K562 (cell line): ENCODE measurements around the gene SMARCD2. TPM values are rescaled to one million over a fixed set of nuclear protein-coding genes. Genes with fewer than 3 reads are reported as not detected.

ENCODE experiments used
- CEBPB ChIP-seq: fragments of 450-650 bp; IDR thresholded peaks from 2 replicates; pipeline ENCODE4 v1.6.1; 2016; ENCODE audit warnings: missing genetic modification characterization, missing compliant biosample characterization
- MAFG ChIP-seq: fragments of 450-650 bp; conservative IDR thresholded peaks from 2 replicates; pipeline ENCODE4 v1.6.1; 2016; ENCODE audit warnings: missing genetic modification characterization, missing compliant biosample characterization
- NFRKB ChIP-seq: fragments of 450-650 bp; IDR thresholded peaks from 2 replicates; pipeline ENCODE4 v1.6.1; 2016; ENCODE audit warnings: low read depth
- NR4A1 ChIP-seq, 2 experiments: fragments of 250-450 bp in 1 of 2; fragments of 450-650 bp in 1 of 2; sonication (Bioruptor Pico) in 1 of 2; IDR thresholded peaks; 2 replicates each; pipeline versions ENCODE4 v1.4.0 to v1.6.1; 2016 to 2020; ENCODE audit warnings: mild to moderate bottlenecking in 2 of 2, missing compliant biosample characterization in 1 of 2, missing genetic modification characterization in 1 of 2, moderate library complexity in 1 of 2
- TCF7L2 ChIP-seq: fragments of 150-350 bp; IDR thresholded peaks from 2 replicates; pipeline ENCODE4 v1.6.1; 2016; ENCODE audit warnings: low read depth, mild to moderate bottlenecking, low read length, moderate library complexity
- polyA plus RNA-seq, 8 experiments: library from polyadenylated mRNA; depleted of rRNA in 4 of 8; stranded (reverse) in 5 of 8; unstranded in 3 of 8; fragments of >200 nt; fragmentation: Nextera tagmentation in 2 of 8; fragmentation: Illumina TruSeq in 1 of 8; extraction: Ambion mirVana in 2 of 8; extraction: Trizol in 1 of 8; gene quantifications; 2 replicates each; pipeline versions ENCODE4 v1.2.1 to v1.2.3, GENCODE V29; 2011 to 2014; ENCODE audit warnings: inconsistent platforms in 1 of 8, missing spikeins in 1 of 8
- total RNA-seq, 7 experiments: library from RNA; depleted of rRNA in 6 of 7; stranded (reverse); fragments of >200 nt in 6 of 7; fragmentation: Illumina TruSeq in 2 of 7; extraction: Trizol in 2 of 7; gene quantifications; 2 replicates each; pipeline versions ENCODE4 v1.2.1 to v1.2.3, GENCODE V29; 2011 to 2021; ENCODE audit warnings: low replicate concordance in 1 of 7
- TF ChIP-seq, protein P1 (sequence below), 2 experiments: fragments of 200-800 bp in 1 of 2; sonication (Bioruptor generic) in 1 of 2; sonication (generic) in 1 of 2; formaldehyde crosslinking in 1 of 2; IDR thresholded peaks in 1 of 2; conservative IDR thresholded peaks in 1 of 2; 2 replicates each; pipeline versions ENCODE4 v1.5.0 to v1.6.1; 2016 to 2020; ENCODE audit warnings: missing compliant biosample characterization in 1 of 2, missing genetic modification characterization in 1 of 2, missing genetic modification reagents in 1 of 2
- TF ChIP-seq, protein P2 (sequence below): sonication (generic); formaldehyde crosslinking; IDR thresholded peaks from 2 replicates; pipeline ENCODE4 v1.8.0; 2023; ENCODE audit warnings: mild to moderate bottlenecking, missing genetic modification reagents
- TF ChIP-seq, protein P3 (sequence below), 2 experiments: fragments of 450-650 bp in 1 of 2; sonication (generic) in 1 of 2; formaldehyde crosslinking in 1 of 2; IDR thresholded peaks in 1 of 2; conservative IDR thresholded peaks in 1 of 2; 2 replicates each; pipeline versions ENCODE4 v1.6.1 to v1.8.1; 2016 to 2023; ENCODE audit warnings: mild to moderate bottlenecking in 2 of 2, moderate library complexity in 2 of 2, inconsistent platforms in 1 of 2, missing genetic modification reagents in 1 of 2
- TF ChIP-seq, protein P4 (sequence below), 2 experiments: fragments of 450-650 bp; IDR thresholded peaks; 2 replicates each; pipeline ENCODE4 v1.6.1; 2016; ENCODE audit warnings: mild to moderate bottlenecking in 2 of 2, borderline replicate concordance in 1 of 2, low read depth in 1 of 2, moderate library complexity in 1 of 2
- TF ChIP-seq, protein P5 (sequence below): fragments of 250-450 bp; sonication (Bioruptor Pico); IDR thresholded peaks from 2 replicates; pipeline ENCODE4 v1.5.0; 2021

The SMARCD2 gene
- total and polyA plus RNA-seq, 9 of the 15 experiments (the other 6 are each of a cell fraction or from before 2014, with no cell fraction given): 1.7 to 114 (median 90.3) TPM

DNA sequence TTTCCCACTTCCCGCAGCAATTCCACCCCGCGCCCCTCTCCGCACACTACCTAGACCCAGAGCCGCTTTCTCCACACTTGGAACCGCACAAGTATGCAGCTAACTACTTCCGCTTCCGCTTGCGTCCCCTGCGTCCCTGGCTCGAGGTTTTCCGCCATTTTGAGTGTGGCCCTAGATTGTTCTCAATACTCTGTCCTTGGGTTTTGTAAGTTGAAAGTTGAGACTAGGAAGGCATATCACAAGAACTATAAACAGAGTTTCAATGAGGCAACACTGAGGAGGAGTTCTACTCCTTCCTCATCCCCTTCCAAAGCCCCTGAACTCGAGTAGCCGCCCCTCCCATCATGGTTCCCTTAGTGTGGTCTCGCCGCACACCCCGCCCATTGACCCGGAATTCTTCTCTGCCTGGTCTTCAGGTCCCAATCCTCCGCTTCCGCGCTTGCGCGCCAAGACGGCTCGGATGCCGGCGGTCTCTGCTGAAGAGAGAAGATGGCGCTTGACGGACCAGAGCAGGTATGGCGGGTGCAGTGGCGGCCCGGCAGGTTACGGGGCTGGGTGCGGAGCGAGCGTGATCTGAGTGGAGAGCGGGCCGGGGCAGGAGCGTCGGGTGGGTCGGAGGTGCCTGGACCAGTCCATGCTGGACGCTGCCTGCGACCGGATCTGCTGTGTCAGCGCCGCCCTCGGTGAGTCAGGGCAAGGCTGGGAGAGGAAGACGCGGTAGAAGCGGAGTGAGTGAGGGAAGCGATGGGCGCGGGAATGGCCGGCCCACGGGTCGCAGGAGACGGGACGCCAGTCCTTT, 15.3 kb downstream of the SMARCD2 start, which contains the start of the genes FTSJ3 and PSMC5 (continued):
- TF ChIP-seq, protein P1, sequence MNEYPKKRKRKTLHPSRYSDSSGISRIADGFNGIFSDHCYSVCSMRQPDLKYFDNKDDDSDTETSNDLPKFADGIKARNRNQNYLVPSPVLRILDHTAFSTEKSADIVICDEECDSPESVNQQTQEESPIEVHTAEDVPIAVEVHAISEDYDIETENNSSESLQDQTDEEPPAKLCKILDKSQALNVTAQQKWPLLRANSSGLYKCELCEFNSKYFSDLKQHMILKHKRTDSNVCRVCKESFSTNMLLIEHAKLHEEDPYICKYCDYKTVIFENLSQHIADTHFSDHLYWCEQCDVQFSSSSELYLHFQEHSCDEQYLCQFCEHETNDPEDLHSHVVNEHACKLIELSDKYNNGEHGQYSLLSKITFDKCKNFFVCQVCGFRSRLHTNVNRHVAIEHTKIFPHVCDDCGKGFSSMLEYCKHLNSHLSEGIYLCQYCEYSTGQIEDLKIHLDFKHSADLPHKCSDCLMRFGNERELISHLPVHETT (CRISPR knock-in tag; conservative IDR thresholded peaks at IDR 0.05 in 1 of 2, IDR thresholded peaks at IDR 0.05 in 1 of 2): 0 out of 4 replicates have a peak, but pooled peaks of 1 of the 2 experiments have one; percentile 58
- no peak for TF ChIP-seq TCF7L2
- 0 out of 2 replicates have a peak, but pooled peaks have one; percentile 72 for TF ChIP-seq NR4A1 (CRISPR knock-in tag; IDR thresholded peaks at IDR 0.05)
- TF ChIP-seq NR4A1 (tag; IDR thresholded peaks at IDR 0.05): no peak
- TF ChIP-seq, protein P2, sequence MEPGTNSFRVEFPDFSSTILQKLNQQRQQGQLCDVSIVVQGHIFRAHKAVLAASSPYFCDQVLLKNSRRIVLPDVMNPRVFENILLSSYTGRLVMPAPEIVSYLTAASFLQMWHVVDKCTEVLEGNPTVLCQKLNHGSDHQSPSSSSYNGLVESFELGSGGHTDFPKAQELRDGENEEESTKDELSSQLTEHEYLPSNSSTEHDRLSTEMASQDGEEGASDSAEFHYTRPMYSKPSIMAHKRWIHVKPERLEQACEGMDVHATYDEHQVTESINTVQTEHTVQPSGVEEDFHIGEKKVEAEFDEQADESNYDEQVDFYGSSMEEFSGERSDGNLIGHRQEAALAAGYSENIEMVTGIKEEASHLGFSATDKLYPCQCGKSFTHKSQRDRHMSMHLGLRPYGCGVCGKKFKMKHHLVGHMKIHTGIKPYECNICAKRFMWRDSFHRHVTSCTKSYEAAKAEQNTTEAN: no peak; the same call in 1 of the 2 replicates
- TF ChIP-seq NFRKB: peak; percentile 97
- TF ChIP-seq, protein P3, sequence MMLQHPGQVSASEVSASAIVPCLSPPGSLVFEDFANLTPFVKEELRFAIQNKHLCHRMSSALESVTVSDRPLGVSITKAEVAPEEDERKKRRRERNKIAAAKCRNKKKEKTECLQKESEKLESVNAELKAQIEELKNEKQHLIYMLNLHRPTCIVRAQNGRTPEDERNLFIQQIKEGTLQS (IDR thresholded peaks at IDR 0.05): peak; percentile 60; the same call in 1 of the 2 replicates
- TF ChIP-seq, protein P3 (CRISPR knock-in tag; conservative IDR thresholded peaks at IDR 0.05): peak; percentile 85
- TF ChIP-seq, protein P4, sequence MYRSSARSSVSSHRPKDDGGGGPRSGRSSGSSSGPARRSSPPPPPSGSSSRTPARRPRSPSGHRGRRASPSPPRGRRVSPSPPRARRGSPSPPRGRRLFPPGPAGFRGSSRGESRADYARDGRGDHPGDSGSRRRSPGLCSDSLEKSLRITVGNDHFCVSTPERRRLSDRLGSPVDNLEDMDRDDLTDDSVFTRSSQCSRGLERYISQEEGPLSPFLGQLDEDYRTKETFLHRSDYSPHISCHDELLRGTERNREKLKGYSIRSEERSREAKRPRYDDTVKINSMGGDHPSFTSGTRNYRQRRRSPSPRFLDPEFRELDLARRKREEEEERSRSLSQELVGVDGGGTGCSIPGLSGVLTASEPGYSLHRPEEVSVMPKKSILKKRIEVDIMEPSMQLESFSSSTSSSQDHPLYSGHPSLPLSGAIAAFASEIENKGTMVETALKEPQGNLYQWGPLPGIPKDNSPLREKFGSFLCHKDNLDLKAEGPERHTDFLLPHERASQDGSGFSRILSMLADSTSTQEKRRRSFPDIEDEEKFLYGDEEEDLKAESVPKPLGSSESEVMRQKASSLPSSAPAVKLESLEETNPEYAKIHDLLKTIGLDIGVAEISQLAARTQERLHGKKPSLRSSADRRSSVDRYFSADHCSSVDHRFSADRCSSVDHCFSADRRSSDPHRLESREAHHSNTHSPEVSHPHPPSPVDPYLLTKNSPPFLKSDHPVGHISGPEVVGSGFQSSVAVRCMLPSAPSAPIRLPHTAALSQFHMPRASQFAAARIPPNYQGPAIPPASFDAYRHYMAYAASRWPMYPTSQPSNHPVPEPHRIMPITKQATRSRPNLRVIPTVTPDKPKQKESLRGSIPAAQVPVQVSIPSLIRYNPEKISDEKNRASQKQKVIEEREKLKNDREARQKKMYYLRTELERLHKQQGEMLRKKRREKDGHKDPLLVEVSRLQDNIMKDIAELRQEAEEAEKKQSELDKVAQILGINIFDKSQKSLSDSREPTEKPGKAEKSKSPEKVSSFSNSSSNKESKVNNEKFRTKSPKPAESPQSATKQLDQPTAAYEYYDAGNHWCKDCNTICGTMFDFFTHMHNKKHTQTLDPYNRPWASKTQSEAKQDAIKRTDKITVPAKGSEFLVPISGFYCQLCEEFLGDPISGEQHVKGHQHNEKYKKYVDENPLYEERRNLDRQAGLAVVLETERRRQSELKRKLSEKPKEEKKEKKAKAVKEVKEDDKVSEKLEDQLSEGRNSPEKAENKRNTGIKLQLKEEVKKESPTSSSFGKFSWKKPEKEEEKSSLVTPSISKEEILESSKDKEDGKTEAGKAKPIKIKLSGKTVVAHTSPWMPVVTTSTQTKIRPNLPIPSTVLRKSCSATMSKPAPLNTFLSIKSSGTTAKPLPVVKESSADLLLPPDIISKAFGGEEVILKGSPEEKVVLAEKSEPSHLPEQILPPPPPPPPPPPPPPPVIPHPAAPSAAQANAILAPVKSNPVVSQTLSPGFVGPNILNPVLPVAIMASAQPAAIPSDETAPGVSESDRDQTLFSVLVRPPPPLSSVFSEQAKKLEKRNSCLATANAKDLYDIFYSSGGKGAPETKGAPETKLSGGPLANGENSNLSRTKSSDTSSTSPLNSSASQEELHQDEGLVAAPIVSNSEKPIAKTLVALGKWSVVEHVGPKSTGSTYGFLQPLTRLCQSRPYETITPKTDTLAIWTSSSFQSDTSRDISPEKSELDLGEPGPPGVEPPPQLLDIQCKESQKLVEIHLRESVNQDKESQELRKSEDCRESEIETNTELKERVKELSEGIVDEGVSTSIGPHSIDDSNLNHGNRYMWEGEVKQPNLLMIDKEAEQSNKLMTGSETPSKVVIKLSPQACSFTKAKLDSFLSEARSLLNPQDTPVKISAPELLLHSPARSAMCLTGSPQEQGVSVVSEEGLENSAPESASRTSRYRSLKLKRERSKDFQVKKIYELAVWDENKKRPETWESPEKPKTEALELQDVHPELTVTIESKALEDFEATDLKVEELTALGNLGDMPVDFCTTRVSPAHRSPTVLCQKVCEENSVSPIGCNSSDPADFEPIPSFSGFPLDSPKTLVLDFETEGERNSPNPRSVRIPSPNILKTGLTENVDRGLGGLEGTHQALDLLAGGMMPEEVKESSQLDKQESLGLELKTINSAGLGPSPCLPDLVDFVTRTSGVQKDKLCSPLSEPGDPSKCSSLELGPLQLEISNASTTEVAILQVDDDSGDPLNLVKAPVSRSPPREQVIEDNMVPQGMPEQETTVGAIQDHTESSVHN (IDR thresholded peaks at IDR 0.05; ENCODE audit: borderline replicate concordance in 1 of 2, low read depth in 1 of 2): no peak
- TF ChIP-seq, protein P5, sequence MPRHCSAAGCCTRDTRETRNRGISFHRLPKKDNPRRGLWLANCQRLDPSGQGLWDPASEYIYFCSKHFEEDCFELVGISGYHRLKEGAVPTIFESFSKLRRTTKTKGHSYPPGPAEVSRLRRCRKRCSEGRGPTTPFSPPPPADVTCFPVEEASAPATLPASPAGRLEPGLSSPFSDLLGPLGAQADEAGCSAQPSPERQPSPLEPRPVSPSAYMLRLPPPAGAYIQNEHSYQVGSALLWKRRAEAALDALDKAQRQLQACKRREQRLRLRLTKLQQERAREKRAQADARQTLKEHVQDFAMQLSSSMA (CRISPR knock-in tag): peak; percentile 100
- TF ChIP-seq MAFG (tag): peak; percentile 89
- no peak for TF ChIP-seq CEBPB (tag)
